ENCODE data around the gene DYNLRB1.
A peak's percentile ranks its signal among the peaks of the same experiment; 100 is the strongest.

DYNLRB1 gene

GRCh38 chr20:34547844-34548613, 31.8 kb downstream of the DYNLRB1 start:
- no peak for FAIRE-seq
- DNase-seq (ENCODE audit: insufficient read length, low spot score): no peak
- TF ChIP-seq POLR2A (IDR thresholded peaks at IDR 0.05; ENCODE audit: low read depth, low read length): no peak

GRCh38 chr20:34549291-34549928, 33.2 kb downstream of the DYNLRB1 start:
- TF ChIP-seq POLR2A (IDR thresholded peaks at IDR 0.05; ENCODE audit: low read depth, low read length): no peak
- no peak for FAIRE-seq

GRCh38 chr20:34549929-34550305, 33.7 kb downstream of the DYNLRB1 start:
- FAIRE-seq: no peak
- TF ChIP-seq POLR2A (IDR thresholded peaks at IDR 0.05; ENCODE audit: low read depth, low read length): no peak
- DNase-seq (ENCODE audit: insufficient read length, low spot score): no peak

More at GRCh38 chr20:34549291-34549928, 33.2 kb downstream of the DYNLRB1 start:
- DNase-seq (ENCODE audit: insufficient read length, low spot score): no peak

- TF ChIP-seq POLR2A (IDR thresholded peaks at IDR 0.05; ENCODE audit: low read depth, low read length): no peak
- FAIRE-seq (no peak), DNase-seq (ENCODE audit: insufficient read length, low spot score) (no peak)
Measured at GRCh38 chr20:34552569-34552968, 36.3 kb downstream of the DYNLRB1 start.

GRCh38 chr20:34553366-34553867, 37.2 kb downstream of the DYNLRB1 start:
- DNase-seq (ENCODE audit: insufficient read length, low spot score): no peak
- no peak for TF ChIP-seq POLR2A (IDR thresholded peaks at IDR 0.05; ENCODE audit: low read depth, low read length)
- no peak for FAIRE-seq

- DNase-seq (ENCODE audit: insufficient read length, low spot score): no peak
- FAIRE-seq: no peak
- TF ChIP-seq POLR2A (IDR thresholded peaks at IDR 0.05; ENCODE audit: low read depth, low read length): no peak
Measured at GRCh38 chr20:34557936-34558319, 41.7 kb downstream of the DYNLRB1 start.

GRCh38 chr20:34558320-34559218, 42.3 kb downstream of the DYNLRB1 start, which contains the start of gene MAP1LC3A:
TSS of gene MAP1LC3A (plus strand) at chr20:34558718. CDS start at chr20:34558869, 151 bp downstream.
- DNase-seq (ENCODE audit: insufficient read length, low spot score) (peak; percentile 98), FAIRE-seq (no peak)

GRCh38 chr20:34559311-34560140, 43.3 kb downstream of the DYNLRB1 start:
- TF ChIP-seq POLR2A (IDR thresholded peaks at IDR 0.05; ENCODE audit: low read depth, low read length): no peak
- FAIRE-seq (no peak), DNase-seq (ENCODE audit: insufficient read length, low spot score) (no peak)

More at GRCh38 chr20:34558320-34559218, 42.3 kb downstream of the DYNLRB1 start, which contains the start of gene MAP1LC3A:
- peak; percentile 33; the same call in 1 of the 2 replicates for TF ChIP-seq POLR2A (IDR thresholded peaks at IDR 0.05; ENCODE audit: low read depth, low read length)

- FAIRE-seq (no peak), DNase-seq (ENCODE audit: insufficient read length, low spot score) (no peak)
- no peak for TF ChIP-seq POLR2A (IDR thresholded peaks at IDR 0.05; ENCODE audit: low read depth, low read length)
Measured at GRCh38 chr20:34560141-34560523, 43.9 kb downstream of the DYNLRB1 start.

- FAIRE-seq: no peak
- TF ChIP-seq POLR2A (IDR thresholded peaks at IDR 0.05; ENCODE audit: low read depth, low read length): no peak
- DNase-seq (ENCODE audit: insufficient read length, low spot score): no peak
Measured at GRCh38 chr20:34560614-34561013, 44.4 kb downstream of the DYNLRB1 start.

GRCh38 chr20:34561661-34562060, 45.4 kb downstream of the DYNLRB1 start:
- DNase-seq (ENCODE audit: insufficient read length, low spot score) (no peak), FAIRE-seq (no peak)
- no peak for TF ChIP-seq POLR2A (IDR thresholded peaks at IDR 0.05; ENCODE audit: low read depth, low read length)

- FAIRE-seq (no peak), DNase-seq (ENCODE audit: insufficient read length, low spot score) (no peak)
- no peak for TF ChIP-seq POLR2A (IDR thresholded peaks at IDR 0.05; ENCODE audit: low read depth, low read length)
Measured at GRCh38 chr20:34562641-34563040, 46.4 kb downstream of the DYNLRB1 start.

- DNase-seq (ENCODE audit: insufficient read length, low spot score) (no peak), FAIRE-seq (no peak)
- no peak for TF ChIP-seq POLR2A (IDR thresholded peaks at IDR 0.05; ENCODE audit: low read depth, low read length)
Measured at GRCh38 chr20:34564833-34565232, 48.6 kb downstream of the DYNLRB1 start.

All from H54 (cell line).